ENCODE data around the gene TMEM130. TPM values are rescaled to one million over a fixed set of nuclear protein-coding genes. Genes with fewer than 3 reads are reported as not detected.

Gene TMEM130
- total RNA-seq, 1 donor from 2014 or later: not detected

- Histone ChIP-seq H3K27ac (replicated peaks) (no peak overlapping the region), H3K27me3 (ENCODE audit: low read depth) (peaks cover 50% of the 10 kb centered on the region), H3K36me3 (no peaks in the 10 kb centered on the region), H3K9me3 (replicated peaks) (no peaks in the 10 kb centered on the region), H3K4me3 (no peak overlapping the region), H3K4me1 (peaks cover 17% of the 10 kb centered on the region)
- TF ChIP-seq, protein P1, sequence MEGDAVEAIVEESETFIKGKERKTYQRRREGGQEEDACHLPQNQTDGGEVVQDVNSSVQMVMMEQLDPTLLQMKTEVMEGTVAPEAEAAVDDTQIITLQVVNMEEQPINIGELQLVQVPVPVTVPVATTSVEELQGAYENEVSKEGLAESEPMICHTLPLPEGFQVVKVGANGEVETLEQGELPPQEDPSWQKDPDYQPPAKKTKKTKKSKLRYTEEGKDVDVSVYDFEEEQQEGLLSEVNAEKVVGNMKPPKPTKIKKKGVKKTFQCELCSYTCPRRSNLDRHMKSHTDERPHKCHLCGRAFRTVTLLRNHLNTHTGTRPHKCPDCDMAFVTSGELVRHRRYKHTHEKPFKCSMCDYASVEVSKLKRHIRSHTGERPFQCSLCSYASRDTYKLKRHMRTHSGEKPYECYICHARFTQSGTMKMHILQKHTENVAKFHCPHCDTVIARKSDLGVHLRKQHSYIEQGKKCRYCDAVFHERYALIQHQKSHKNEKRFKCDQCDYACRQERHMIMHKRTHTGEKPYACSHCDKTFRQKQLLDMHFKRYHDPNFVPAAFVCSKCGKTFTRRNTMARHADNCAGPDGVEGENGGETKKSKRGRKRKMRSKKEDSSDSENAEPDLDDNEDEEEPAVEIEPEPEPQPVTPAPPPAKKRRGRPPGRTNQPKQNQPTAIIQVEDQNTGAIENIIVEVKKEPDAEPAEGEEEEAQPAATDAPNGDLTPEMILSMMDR (IDR thresholded peaks at IDR 0.05; ENCODE audit: borderline replicate concordance): no peak
- intact Hi-C loops (cut with micrococcal nuclease): no loop called here
- no peak for DNase-seq
These were observed 3.5 kb downstream of the TMEM130 start for GRCh38 chr7:98866351-98866750.

DNA sequence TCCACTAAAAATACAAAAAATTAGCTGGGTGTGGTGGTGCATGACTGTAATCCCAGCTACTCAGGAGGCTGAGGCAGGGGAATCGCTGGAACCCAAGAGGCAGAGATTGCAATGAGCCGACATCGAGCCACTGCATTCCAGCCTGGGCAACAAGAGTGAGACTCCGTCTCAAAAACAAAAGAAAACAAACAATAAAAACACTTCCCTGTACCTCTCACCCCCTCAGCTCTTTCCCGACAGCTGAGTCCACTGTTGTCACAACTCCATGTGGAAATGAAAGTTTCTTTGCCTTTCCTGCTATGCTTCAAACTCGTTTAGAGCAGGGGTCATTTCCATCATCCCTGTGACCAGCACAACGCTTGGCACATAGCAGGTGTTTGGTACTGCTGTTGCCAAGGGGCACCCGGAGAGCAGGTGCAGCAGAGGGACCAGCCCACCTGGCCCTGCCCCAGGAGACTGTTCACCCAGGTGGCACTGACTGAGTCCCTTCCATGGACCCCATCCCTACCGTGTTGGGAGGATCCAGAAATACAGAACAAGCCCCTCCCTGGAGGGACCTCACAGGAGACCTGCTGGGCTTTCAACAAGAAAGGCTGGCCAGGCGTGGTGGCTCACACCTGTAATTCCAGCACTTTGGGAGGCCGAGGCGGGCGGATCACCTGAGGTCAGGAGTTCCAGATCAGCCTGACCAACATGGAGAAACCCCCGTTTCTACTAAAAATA, 4.9 kb downstream of the TMEM130 start:
- no peaks in the 10 kb centered on the region for H3K36me3 ChIP-seq
- H3K4me3 ChIP-seq: no peak overlapping the region
- peaks cover 7% of the 10 kb centered on the region for H3K4me1 ChIP-seq
- no peak for DNase-seq
- peaks cover 42% of the 10 kb centered on the region for H3K27me3 ChIP-seq (ENCODE audit: low read depth)
- intact Hi-C loops (cut with micrococcal nuclease): no loop called here
- TF ChIP-seq, protein P1 (IDR thresholded peaks at IDR 0.05; ENCODE audit: borderline replicate concordance): no peak
- H3K9me3 ChIP-seq (replicated peaks): no peaks in the 10 kb centered on the region
- no peak overlapping the region for H3K27ac ChIP-seq (replicated peaks)

- DNase-seq: no peak
- Histone ChIP-seq H3K4me3 (no peak overlapping the region), H3K4me1 (no peaks in the 10 kb centered on the region), H3K36me3 (no peaks in the 10 kb centered on the region), H3K27me3 (ENCODE audit: low read depth) (peaks cover 39% of the 10 kb centered on the region), H3K9me3 (replicated peaks) (no peaks in the 10 kb centered on the region), H3K27ac (replicated peaks) (no peak overlapping the region)
- intact Hi-C loops (cut with micrococcal nuclease): no loop called here
- TF ChIP-seq, protein P1 (IDR thresholded peaks at IDR 0.05; ENCODE audit: borderline replicate concordance): no peak
These were observed 6.2 kb downstream of the TMEM130 start for GRCh38 chr7:98863601-98864000.

- Histone ChIP-seq H3K36me3 (no peaks in the 10 kb centered on the region), H3K4me3 (no peak overlapping the region), H3K27ac (replicated peaks) (no peak overlapping the region), H3K27me3 (ENCODE audit: low read depth) (peaks cover 39% of the 10 kb centered on the region), H3K4me1 (no peaks in the 10 kb centered on the region), H3K9me3 (replicated peaks) (no peaks in the 10 kb centered on the region)
- intact Hi-C loops (cut with micrococcal nuclease): no loop called here
- TF ChIP-seq, protein P1 (IDR thresholded peaks at IDR 0.05; ENCODE audit: borderline replicate concordance): no peak
- no peak for DNase-seq
These were observed 6.9 kb downstream of the TMEM130 start for GRCh38 chr7:98862716-98863420.

GRCh38 chr7:98862203-98862602, 7.6 kb downstream of the TMEM130 start:
- TF ChIP-seq, protein P1 (IDR thresholded peaks at IDR 0.05; ENCODE audit: borderline replicate concordance): no peak
- no peak overlapping the region for H3K27ac ChIP-seq (replicated peaks)
- intact Hi-C loops (cut with micrococcal nuclease): no loop called here

More at GRCh38 chr7:98862203-98862602, 7.6 kb downstream of the TMEM130 start:
- Histone ChIP-seq H3K9me3 (replicated peaks) (no peaks in the 10 kb centered on the region), H3K36me3 (no peaks in the 10 kb centered on the region), H3K27me3 (ENCODE audit: low read depth) (peaks cover 36% of the 10 kb centered on the region), H3K4me3 (no peak overlapping the region), H3K4me1 (no peaks in the 10 kb centered on the region)
- DNase-seq: no peak
